Endothelial cell of umbilical vein (primary cell): ENCODE results near the gene HOXA3. TPM values are rescaled to one million over a fixed set of nuclear protein-coding genes. Genes with fewer than 3 reads are reported as not detected.

Experiments used
- BruUV-seq: library from RNA; stranded (reverse); fragments of 400-500 nt; replicated peaks from 2 replicates; lab custom pipeline; 2021; lab: Mats Ljungman, UMichigan
- CTCF ChIA-PET: fragments of 300-600, 350-600 bp; sonication (Branson Sonifier 250); formaldehyde crosslinking; loops from one replicate; lab custom pipeline; 2021; ENCODE audit warnings: antibody characterized with exemption, inconsistent platforms; lab: Charles Lee
- POLR2A ChIA-PET: fragments of 300-600, 350-600 bp; sonication (Branson Sonifier 250); formaldehyde crosslinking; loops from one replicate; lab custom pipeline; 2021; ENCODE audit warnings: antibody characterized with exemption, inconsistent platforms; lab: Charles Lee
- DNase-seq: peaks from one replicate; pipeline ENCODE4 v3.0.0-alpha.2; 2011; ENCODE audit warnings: low read depth, low spot score
- FAIRE-seq: peaks from 2 replicates; lab custom pipeline; 2011; peaks lifted over from hg19 to GRCh38; lab: Jason Lieb, UNC
- H2AFZ ChIP-seq: 2 replicates; pipeline ENCODE4 v1.6.0; 2012; ENCODE audit warnings: low read depth, low read length, control low read depth, inconsistent platforms
- H3K27ac ChIP-seq: 2 replicates; pipeline ENCODE4 v1.5.1; 2011; ENCODE audit warnings: low read depth, mild to moderate bottlenecking, control low read depth, low read length, moderate library complexity; ENCODE audit not compliant: insufficient read depth
- H3K27me3 ChIP-seq, 2 experiments: 2 replicates each; pipeline versions ENCODE4 v1.6.0 to v1.6.1; 2011; ENCODE audit warnings: low read length in 2 of 2, mixed read lengths in 1 of 2; ENCODE audit not compliant: control insufficient read depth in 2 of 2, insufficient read depth in 2 of 2
- H3K36me3 ChIP-seq, 2 experiments: 2 replicates in 1 of 2; 3 replicates in 1 of 2; pipeline ENCODE4 v1.5.1; 2011; ENCODE audit warnings: low read length in 2 of 2, mild to moderate bottlenecking in 1 of 2, moderate library complexity in 1 of 2; ENCODE audit not compliant: control insufficient read depth in 2 of 2, insufficient read depth in 2 of 2; ENCODE audit errors: extremely low read depth in 1 of 2
- H3K4me1 ChIP-seq: 3 replicates; pipeline ENCODE4 v1.5.1; 2011; ENCODE audit warnings: mild to moderate bottlenecking, low read length; ENCODE audit not compliant: control insufficient read depth, insufficient read depth; ENCODE audit errors: extremely low read depth
- H3K4me2 ChIP-seq: 2 replicates; pipeline ENCODE4 v1.6.1; 2011; ENCODE audit warnings: low read length, control low read depth, mixed read lengths; ENCODE audit not compliant: insufficient read depth
- H3K4me3 ChIP-seq, 3 experiments: fragments of 200-600 bp in 1 of 3; sonication (generic), shearing (Covaris generic) in 1 of 3; replicated peaks in 1 of 3; 2 replicates each; pipeline ENCODE4 v1.5.1; 2011 to 2016; ENCODE audit warnings: control low read depth in 3 of 3, low read length in 3 of 3, mild to moderate bottlenecking in 2 of 3, inconsistent platforms in 1 of 3, low read depth in 1 of 3, moderate library complexity in 1 of 3; ENCODE audit not compliant: insufficient read depth in 1 of 3
- H3K79me2 ChIP-seq: 2 replicates; pipeline ENCODE4 v1.6.0; 2012; ENCODE audit warnings: low read length, inconsistent platforms; ENCODE audit not compliant: control insufficient read depth, insufficient read depth
- H3K9ac ChIP-seq: replicated peaks from 2 replicates; pipeline ENCODE3; 2011; ENCODE audit warnings: low read length, control low read depth; ENCODE audit not compliant: insufficient read depth; ENCODE audit errors: extremely low read depth
- H3K9me1 ChIP-seq: replicated peaks from 3 replicates; pipeline ENCODE4 v1.6.0; 2011; ENCODE audit warnings: mild to moderate bottlenecking, low read length; ENCODE audit not compliant: control insufficient read depth, insufficient read depth; ENCODE audit errors: extremely low read depth
- H3K9me3 ChIP-seq: replicated peaks from 2 replicates; pipeline ENCODE4 v1.5.1; 2012; ENCODE audit warnings: low read length, inconsistent platforms; ENCODE audit not compliant: control insufficient read depth, insufficient read depth
- H4K20me1 ChIP-seq: replicated peaks from 2 replicates; pipeline ENCODE3; 2011; ENCODE audit warnings: mild to moderate bottlenecking, low read length; ENCODE audit not compliant: control insufficient read depth, insufficient read depth; ENCODE audit errors: extremely low read depth
- FOS ChIP-seq: IDR thresholded peaks from 2 replicates; pipeline ENCODE4 v1.6.1; 2011; ENCODE audit warnings: mild to moderate bottlenecking, low read length, moderate library complexity, borderline replicate concordance; ENCODE audit not compliant: insufficient read depth
- GATA2 ChIP-seq: IDR thresholded peaks from 2 replicates; pipeline ENCODE4 v1.7.0; 2011; ENCODE audit warnings: low read depth, mild to moderate bottlenecking, moderate library complexity, mixed read lengths, low read length; ENCODE audit not compliant: insufficient read length, insufficient read depth
- JUN ChIP-seq: IDR thresholded peaks from 2 replicates; pipeline ENCODE4 v1.6.1; 2011; ENCODE audit warnings: borderline replicate concordance, low read depth; ENCODE audit not compliant: insufficient read length, insufficient read depth
- MYC ChIP-seq: IDR thresholded peaks from one replicate; pipeline ENCODE4 v1.6.1; 2011; ENCODE audit warnings: mild to moderate bottlenecking, low read depth, low read length
- dilution Hi-C: fragments of 300-500 bp; cut with MboI; formaldehyde crosslinking; loops from one replicate; pipeline ENCODE4 v1.15.0; 2019; ENCODE audit warnings: low sequenced_read_pairs; ENCODE audit not compliant: extremely low pct_ligation_motif_present
- intact Hi-C: fragments of 100-400 bp; cut with micrococcal nuclease; formaldehyde crosslinking; loops from one replicate; pipeline ENCODE4 v1.10.0; 2022
- polyA plus RNA-seq, 4 experiments: library from polyadenylated mRNA; depleted of rRNA in 3 of 4; stranded (reverse) in 3 of 4; unstranded in 1 of 4; fragments of >200 nt; gene quantifications; 2 replicates each; pipeline versions ENCODE4 v1.2.1 to v1.2.3, GENCODE V29; 2011 to 2012; ENCODE audit warnings: missing spikeins in 1 of 4
- total RNA-seq: library from RNA; stranded (reverse); gene quantifications from 2 replicates; pipeline ENCODE4 v1.2.3, GENCODE V29; 2021
- TF ChIP-seq, protein P1 (sequence below): IDR thresholded peaks from 2 replicates; pipeline ENCODE4 v1.6.1; 2011; ENCODE audit not compliant: insufficient read depth, insufficient read length
- TF ChIP-seq, protein P2 (sequence below), 2 donors: IDR thresholded peaks; 1 replicate in 1 of 2; 2 replicates in 1 of 2; pipeline ENCODE4 v1.5.1; 2011; ENCODE audit warnings: low read length in 2 of 2, mild to moderate bottlenecking in 2 of 2, moderate library complexity in 2 of 2, control low read depth in 1 of 2, inconsistent platforms in 1 of 2, low read depth in 1 of 2; ENCODE audit not compliant: insufficient read depth in 1 of 2; ENCODE audit errors: extremely low read depth in 1 of 2

The HOXA3 gene
- total and polyA plus RNA-seq, 2 donors (not counting 3 experiments of a cell fraction or from before 2014, with no cell fraction given), result 4.7 to 14.0 TPM

DNA sequence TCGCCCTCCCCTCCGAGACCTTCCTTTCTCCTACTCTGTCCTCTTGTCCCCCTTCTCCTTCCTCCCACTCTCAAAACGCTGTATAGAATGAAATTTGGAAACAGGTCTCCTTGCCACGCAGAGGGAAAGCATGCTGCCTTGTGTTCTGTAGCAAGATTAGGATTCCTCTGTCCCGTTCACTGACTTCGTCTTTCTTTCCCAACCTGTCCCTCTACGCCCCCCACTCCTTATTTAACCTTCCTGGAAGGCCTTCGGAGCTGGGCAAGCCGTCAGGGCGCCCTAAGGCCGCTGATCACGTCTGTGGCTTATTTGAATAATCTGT lies 11.6 kb upstream of the HOXA3 start:
- BruUV-seq, result no TSS peak
- Histone ChIP-seq H3K4me3 (peak overlapping the region; percentile 63 to 98 (median 88)), H3K27ac (peak overlapping the region; percentile 91), H3K79me2 (peaks cover 85% of the 10 kb centered on the region), H2AFZ (no peak overlapping the region), H3K9me3 (no peaks in the 10 kb centered on the region), H3K4me1 (peaks cover 44% of the 10 kb centered on the region), H3K36me3 (peaks cover 3 to 7% of the 10 kb centered on the region in 2 experiments), H4K20me1 (no peaks in the 10 kb centered on the region), H3K9ac (peak overlapping the region; percentile 85), H3K9me1 (no peaks in the 10 kb centered on the region), H3K27me3 (no peaks in the 10 kb centered on the region), H3K4me2 (peak overlapping the region; percentile 91)
- ChIA-PET CTCF (interaction anchor here (0.6 to 4.6 kb wide), 3 partner anchors 12 to 794 kb away, joined by 3 to 81 read pairs (median 3); partner anchors contain the start of gene HOXA10), POLR2A (no interaction called here)
- intact Hi-C loops (loop anchor here (2.0 to 5.0 kb wide), 5 partner anchors 13 to 1772 kb away; partner anchors contain the start of gene HOXA2), dilution Hi-C loops (loop anchor here (10.0 to 25.0 kb wide), 3 partner anchors 309 to 977 kb away; no protein-coding TSS in a partner anchor)
- TF ChIP-seq, protein P1, sequence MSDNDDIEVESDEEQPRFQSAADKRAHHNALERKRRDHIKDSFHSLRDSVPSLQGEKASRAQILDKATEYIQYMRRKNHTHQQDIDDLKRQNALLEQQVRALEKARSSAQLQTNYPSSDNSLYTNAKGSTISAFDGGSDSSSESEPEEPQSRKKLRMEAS, result no peak
- TF ChIP-seq, protein P2, sequence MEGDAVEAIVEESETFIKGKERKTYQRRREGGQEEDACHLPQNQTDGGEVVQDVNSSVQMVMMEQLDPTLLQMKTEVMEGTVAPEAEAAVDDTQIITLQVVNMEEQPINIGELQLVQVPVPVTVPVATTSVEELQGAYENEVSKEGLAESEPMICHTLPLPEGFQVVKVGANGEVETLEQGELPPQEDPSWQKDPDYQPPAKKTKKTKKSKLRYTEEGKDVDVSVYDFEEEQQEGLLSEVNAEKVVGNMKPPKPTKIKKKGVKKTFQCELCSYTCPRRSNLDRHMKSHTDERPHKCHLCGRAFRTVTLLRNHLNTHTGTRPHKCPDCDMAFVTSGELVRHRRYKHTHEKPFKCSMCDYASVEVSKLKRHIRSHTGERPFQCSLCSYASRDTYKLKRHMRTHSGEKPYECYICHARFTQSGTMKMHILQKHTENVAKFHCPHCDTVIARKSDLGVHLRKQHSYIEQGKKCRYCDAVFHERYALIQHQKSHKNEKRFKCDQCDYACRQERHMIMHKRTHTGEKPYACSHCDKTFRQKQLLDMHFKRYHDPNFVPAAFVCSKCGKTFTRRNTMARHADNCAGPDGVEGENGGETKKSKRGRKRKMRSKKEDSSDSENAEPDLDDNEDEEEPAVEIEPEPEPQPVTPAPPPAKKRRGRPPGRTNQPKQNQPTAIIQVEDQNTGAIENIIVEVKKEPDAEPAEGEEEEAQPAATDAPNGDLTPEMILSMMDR (IDR thresholded peaks at IDR 0.05; ENCODE audit: extremely low read depth in 1 of 2, insufficient read depth in 1 of 2, low read depth in 1 of 2, low read length in 2 of 2), result no peak
- TF ChIP-seq MYC (no peak), GATA2 (no peak), JUN (no peak), FOS (no peak)
- FAIRE-seq (no peak), DNase-seq (no peak)
